HepG2 (cell line): ENCODE results near the gene GAS2. TPM values are rescaled to one million over a fixed set of nuclear protein-coding genes. Genes with fewer than 3 reads are reported as not detected.

Source experiments
- ATAC-seq: fragments of 200-7000 bp; cut with Tn5 transposase; 3 replicates; pipeline ENCODE4 v1.9.1; 2020; ENCODE audit warnings: mild to moderate bottlenecking, moderate library complexity
- BruUV-seq: library from RNA; stranded (reverse); fragments of 400-500 nt; replicated peaks from 2 replicates; lab custom pipeline; 2021; lab: Mats Ljungman, UMichigan
- CTCF ChIA-PET: fragments of 300-600 bp; formaldehyde crosslinking; extraction: SDS; loops from one replicate; lab custom pipeline; 2021; ENCODE audit warnings: low total read pairs, inconsistent platforms, low intra/inter-chr PET ratio; lab: Yijun Ruan, JAX
- POLR2A ChIA-PET: fragments of 350-600 bp; sonication (Branson Sonifier 250); formaldehyde crosslinking; loops from one replicate; lab custom pipeline; 2020; ENCODE audit warnings: antibody characterized with exemption, inconsistent platforms; lab: Yijun Ruan, JAX
- DNase-seq: peaks from one replicate; pipeline ENCODE4 v3.0.0-alpha.2; 2015; ENCODE audit warnings: low spot score
- FAIRE-seq: peaks from 3 replicates; lab custom pipeline; 2011; peaks lifted over from hg19 to GRCh38; lab: Jason Lieb, UNC
- H2AFZ ChIP-seq: one replicate; pipeline ENCODE4 v1.6.1; 2011; ENCODE audit warnings: low read length, inconsistent platforms
- H3K27ac ChIP-seq: fragments of 300-600 bp; 3 replicates; pipeline ENCODE4 v1.8.0; 2011; ENCODE audit warnings: mixed run types, mild to moderate bottlenecking, mixed read lengths, low read length, inconsistent platforms; ENCODE audit not compliant: insufficient read depth; ENCODE audit errors: extremely low read length
- H3K27me3 ChIP-seq, 2 experiments: fragments of 200-600 bp in 1 of 2; 2 replicates in 1 of 2; 3 replicates in 1 of 2; pipeline versions ENCODE4 v1.6.0 to v1.8.0; 2011; ENCODE audit warnings: low read length in 2 of 2, mild to moderate bottlenecking in 2 of 2, moderate library complexity in 2 of 2, inconsistent platforms in 1 of 2; ENCODE audit not compliant: insufficient read depth in 2 of 2, control insufficient read depth in 1 of 2
- H3K36me3 ChIP-seq, 2 experiments: fragments of 200-600 bp in 1 of 2; replicated peaks in 1 of 2; 2 replicates in 1 of 2; 3 replicates in 1 of 2; pipeline versions ENCODE4 v1.5.1 to v1.8.0; 2011; ENCODE audit warnings: low read length in 2 of 2, inconsistent platforms in 1 of 2; ENCODE audit not compliant: insufficient read depth in 2 of 2, control insufficient read depth in 1 of 2
- H3K4me1 ChIP-seq: 2 replicates; pipeline ENCODE4 v1.5.1; 2012; ENCODE audit warnings: low read length, inconsistent platforms; ENCODE audit not compliant: insufficient read depth
- H3K4me2 ChIP-seq: 2 replicates; pipeline ENCODE4 v1.6.0; 2011; ENCODE audit warnings: low read depth, low read length, inconsistent platforms
- H3K4me3 ChIP-seq, 3 experiments: fragments of 200-600 bp in 1 of 3; sonication (generic), shearing (Covaris generic) in 1 of 3; replicated peaks in 1 of 3; 2 replicates each; pipeline ENCODE4 v1.5.1; 2011 to 2016; ENCODE audit warnings: low read length in 3 of 3, inconsistent platforms in 2 of 3, low read depth in 2 of 3, mild to moderate bottlenecking in 2 of 3, control low read depth in 1 of 3, mixed read lengths in 1 of 3; ENCODE audit not compliant: insufficient read depth in 1 of 3
- H3K79me2 ChIP-seq: one replicate; pipeline ENCODE4 v1.6.1; 2011; ENCODE audit warnings: low read length, inconsistent platforms; ENCODE audit not compliant: insufficient read depth
- H3K9ac ChIP-seq: 2 replicates; pipeline ENCODE4 v1.6.0; 2011; ENCODE audit warnings: mild to moderate bottlenecking, low read depth, low read length, inconsistent platforms; ENCODE audit not compliant: insufficient read depth
- H3K9me3 ChIP-seq: 2 replicates; pipeline ENCODE4 v1.5.1; 2012; ENCODE audit warnings: mild to moderate bottlenecking, low read length
- H4K20me1 ChIP-seq: 2 replicates; pipeline ENCODE4 v1.6.0; 2011; ENCODE audit warnings: inconsistent platforms, mild to moderate bottlenecking, low read length, moderate library complexity; ENCODE audit not compliant: insufficient read depth
- CCAR2 ChIP-seq: fragments of 200-400 bp; formaldehyde crosslinking; optimal IDR thresholded peaks from 2 replicates; pipeline ENCODE3; 2018; ENCODE audit warnings: low read depth, mild to moderate bottlenecking, low read length, moderate library complexity
- GATAD1 ChIP-seq: IDR thresholded peaks from 2 replicates; pipeline ENCODE4 v1.6.1; 2016; ENCODE audit warnings: missing genetic modification reagents, missing compliant biosample characterization
- MAFG ChIP-seq: sonication (generic); formaldehyde crosslinking; IDR thresholded peaks from 2 replicates; pipeline ENCODE4 v1.5.1; 2020; ENCODE audit warnings: mild to moderate bottlenecking, missing genetic modification reagents
- MEIS1 ChIP-seq: sonication (generic); formaldehyde crosslinking; IDR thresholded peaks from 2 replicates; pipeline ENCODE4 v1.9.0; 2021; ENCODE audit warnings: mild to moderate bottlenecking, missing genetic modification reagents, moderate library complexity, borderline replicate concordance
- YEATS2 ChIP-seq: sonication (generic); formaldehyde crosslinking; IDR thresholded peaks from 2 replicates; pipeline ENCODE4 v1.4.0; 2020; ENCODE audit warnings: missing genetic modification reagents, borderline replicate concordance
- WGBS: methylation state at CpG from one replicate; pipeline ENCODE4 v1.1.6; 2017; ENCODE audit warnings: low lambda C conversion rate; 5-methylcytosine and 5-hydroxymethylcytosine counted together
- in situ Hi-C: cut with HindIII; loops from 2 replicates; pipeline ENCODE4 v1.10.0; 2017; ENCODE audit warnings: low pct_unique_long_range_greater_than_20kb; ENCODE audit not compliant: extremely low pct_ligation_motif_present
- intact Hi-C: fragments of 100-400 bp; cut with micrococcal nuclease; formaldehyde crosslinking; loops from one replicate; pipeline ENCODE4 v1.10.0; 2022; ENCODE audit not compliant: unreplicated experiment
- polyA plus RNA-seq, 8 experiments: library from polyadenylated mRNA; depleted of rRNA in 3 of 8; stranded (reverse) in 7 of 8; unstranded in 1 of 8; fragments of >200 nt; fragmentation: Illumina TruSeq in 4 of 8; extraction: Trizol in 4 of 8; gene quantifications; 2 replicates each; pipeline versions ENCODE4 v1.2.1 to v1.2.3, GENCODE V29; 2011 to 2016; ENCODE audit warnings: low read depth in 4 of 8, missing spikeins in 1 of 8, mixed read lengths in 1 of 8; ENCODE audit not compliant: insufficient read depth in 1 of 8
- total RNA-seq, 5 experiments: library from RNA; depleted of rRNA; stranded (reverse); fragments of >200 nt; fragmentation: Illumina TruSeq; extraction: Trizol; gene quantifications; 2 replicates each; pipeline ENCODE4 v1.2.3, GENCODE V29; 2016; ENCODE audit warnings: low read depth in 1 of 5
- TF ChIP-seq, protein P1 (sequence below), 2 experiments: sonication (generic) in 1 of 2; formaldehyde crosslinking in 1 of 2; IDR thresholded peaks; 2 replicates each; pipeline versions ENCODE4 v1.6.1 to v1.9.0; 2014 to 2022; ENCODE audit warnings: antibody characterized with exemption in 1 of 2, borderline replicate concordance in 1 of 2, inconsistent platforms in 1 of 2, low read depth in 1 of 2, missing genetic modification reagents in 1 of 2
- TF ChIP-seq, protein P2 (sequence below): sonication (generic); formaldehyde crosslinking; IDR thresholded peaks from 2 replicates; pipeline ENCODE4 v1.4.0; 2020; ENCODE audit warnings: low read depth, mild to moderate bottlenecking, missing genetic modification reagents
- TF ChIP-seq, protein P3 (sequence below): IDR thresholded peaks from 2 replicates; pipeline ENCODE4 v1.6.1; 2016; ENCODE audit warnings: missing compliant biosample characterization, missing genetic modification reagents, borderline replicate concordance
- TF ChIP-seq, protein P4 (sequence below): sonication (generic); formaldehyde crosslinking; IDR thresholded peaks from 2 replicates; pipeline ENCODE4 v1.8.1; 2023; ENCODE audit warnings: mild to moderate bottlenecking, missing genetic modification reagents

GAS2 gene
- total and polyA plus RNA-seq, 2 of the 13 experiments (the other 11 are each of a cell fraction or from before 2014, with no cell fraction given) = 26.0 to 85.1 TPM

DNA sequence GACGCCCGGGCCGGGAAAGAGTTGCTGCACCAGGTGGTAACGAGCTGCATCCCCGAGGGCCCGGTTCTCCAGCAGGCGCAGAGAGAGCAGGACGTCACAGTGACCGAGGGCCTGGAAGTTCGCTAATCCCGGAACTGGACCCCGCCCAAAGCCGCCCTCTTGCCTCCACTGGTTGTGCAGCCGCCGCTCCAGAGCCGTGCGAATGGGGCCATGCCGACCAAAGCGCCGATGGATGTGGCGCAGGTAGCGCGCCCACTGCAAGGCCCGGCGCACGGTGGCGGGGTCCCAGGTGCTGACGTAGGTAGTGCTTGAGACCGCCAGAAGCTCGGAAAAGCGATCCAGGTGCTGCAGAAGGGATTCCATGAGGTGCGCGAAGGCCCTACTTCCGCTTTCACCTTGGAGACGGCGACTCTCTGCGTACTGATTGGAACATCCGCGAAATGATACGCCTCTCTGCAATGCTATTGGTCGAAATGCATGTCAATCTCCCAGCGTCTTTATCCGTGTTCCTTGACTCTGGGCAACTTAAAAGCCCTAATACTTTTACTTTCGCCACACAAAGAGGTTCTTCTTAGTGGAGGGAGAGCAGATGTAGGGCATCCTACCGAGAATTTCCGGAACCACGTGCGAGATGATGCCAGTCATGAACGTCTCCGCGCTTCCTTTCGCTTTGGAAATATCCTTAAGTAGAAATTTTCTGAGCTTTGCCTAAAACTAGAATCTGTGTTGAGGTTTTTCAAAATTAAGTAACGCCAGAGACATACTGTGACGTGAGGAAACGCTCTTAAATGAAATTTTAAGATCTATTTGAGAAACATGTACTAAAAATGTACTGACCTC, 40.7 kb upstream of the GAS2 start, which contains the start of gene FANCF (continued):
- TF ChIP-seq, protein P1, sequence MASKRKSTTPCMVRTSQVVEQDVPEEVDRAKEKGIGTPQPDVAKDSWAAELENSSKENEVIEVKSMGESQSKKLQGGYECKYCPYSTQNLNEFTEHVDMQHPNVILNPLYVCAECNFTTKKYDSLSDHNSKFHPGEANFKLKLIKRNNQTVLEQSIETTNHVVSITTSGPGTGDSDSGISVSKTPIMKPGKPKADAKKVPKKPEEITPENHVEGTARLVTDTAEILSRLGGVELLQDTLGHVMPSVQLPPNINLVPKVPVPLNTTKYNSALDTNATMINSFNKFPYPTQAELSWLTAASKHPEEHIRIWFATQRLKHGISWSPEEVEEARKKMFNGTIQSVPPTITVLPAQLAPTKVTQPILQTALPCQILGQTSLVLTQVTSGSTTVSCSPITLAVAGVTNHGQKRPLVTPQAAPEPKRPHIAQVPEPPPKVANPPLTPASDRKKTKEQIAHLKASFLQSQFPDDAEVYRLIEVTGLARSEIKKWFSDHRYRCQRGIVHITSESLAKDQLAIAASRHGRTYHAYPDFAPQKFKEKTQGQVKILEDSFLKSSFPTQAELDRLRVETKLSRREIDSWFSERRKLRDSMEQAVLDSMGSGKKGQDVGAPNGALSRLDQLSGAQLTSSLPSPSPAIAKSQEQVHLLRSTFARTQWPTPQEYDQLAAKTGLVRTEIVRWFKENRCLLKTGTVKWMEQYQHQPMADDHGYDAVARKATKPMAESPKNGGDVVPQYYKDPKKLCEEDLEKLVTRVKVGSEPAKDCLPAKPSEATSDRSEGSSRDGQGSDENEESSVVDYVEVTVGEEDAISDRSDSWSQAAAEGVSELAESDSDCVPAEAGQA (IDR thresholded peaks at IDR 0.05; ENCODE audit: low read depth) = peak; percentile 47; the same call in 1 of the 2 replicates
- TF ChIP-seq, protein P1 (CRISPR knock-in tag; IDR thresholded peaks at IDR 0.05; ENCODE audit: borderline replicate concordance) = no peak
- TF ChIP-seq, all 625 proteins: peak for 221

DNA sequence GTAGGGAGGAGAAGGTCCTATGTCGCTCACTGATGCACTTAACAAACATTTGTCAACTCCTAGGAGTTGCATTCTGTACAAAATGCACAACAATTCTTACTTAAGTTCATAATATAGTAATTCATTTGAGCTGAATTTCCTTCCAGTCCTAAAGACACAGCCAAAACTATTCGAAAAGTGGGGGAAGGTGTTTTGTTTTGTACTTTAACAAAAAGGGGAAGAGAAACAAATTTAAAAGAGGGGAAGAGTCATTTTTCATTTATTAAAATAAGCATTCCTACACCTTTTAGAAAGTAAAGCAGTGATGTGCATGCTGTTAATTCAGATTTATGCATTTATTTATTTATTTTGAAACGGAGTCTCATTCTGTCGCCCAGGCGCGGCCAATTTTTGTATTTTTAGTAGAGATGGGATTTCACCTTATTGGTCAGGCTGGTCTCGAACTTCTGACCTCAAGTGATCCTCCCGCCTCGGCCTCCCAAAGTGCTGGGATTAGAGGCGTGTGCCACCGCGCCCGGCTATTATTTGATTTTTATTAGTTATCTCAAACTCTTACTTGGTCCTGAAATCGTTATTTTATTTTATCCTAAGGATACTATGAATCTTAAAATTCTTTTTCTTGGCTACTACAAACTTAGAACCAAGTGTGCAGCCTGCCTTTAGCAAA, 39.7 kb upstream of the GAS2 start:
- FAIRE-seq = no peak
- Histone ChIP-seq H3K9me3 (no peaks in the 10 kb centered on the region), H4K20me1 (no peaks in the 10 kb centered on the region), H2AFZ (no peak overlapping the region), H3K27ac (peak overlapping the region; percentile 89), H3K79me2 (peaks cover 21% of the 10 kb centered on the region), H3K27me3 (no peaks in the 10 kb centered on the region), H3K9ac (peak overlapping the region; percentile 83), H3K4me2 (peak overlapping the region; percentile 79), H3K4me3 (peak overlapping the region; percentile 77 to 93 (median 84); a peak in 5 of 6 replicates), H3K36me3 (no peaks in the 10 kb centered on the region), H3K4me1 (peaks cover 30% of the 10 kb centered on the region)
- intact Hi-C loops = loop anchor here (10.0 kb wide), 1 partner anchor 292 kb away; the partner anchor contains the start of gene SLC17A6
- no peak for DNase-seq
- CTCF ChIA-PET = no interaction called here
- in situ Hi-C loops = no loop called here
- 92% methylated on average over 14 of the region's 14 CpGs for WGBS
- POLR2A ChIA-PET = interaction anchor here (0.6 to 4.6 kb wide), 2 partner anchors 8 to 48 kb away, joined by 3 to 55 read pairs; no protein-coding TSS in a partner anchor
- ATAC-seq = no peak
- no TSS peak for BruUV-seq
- TF ChIP-seq GATAD1 (CRISPR knock-in tag) = no peak
- no peak for TF ChIP-seq YEATS2 (CRISPR knock-in tag)
- TF ChIP-seq, protein P2, sequence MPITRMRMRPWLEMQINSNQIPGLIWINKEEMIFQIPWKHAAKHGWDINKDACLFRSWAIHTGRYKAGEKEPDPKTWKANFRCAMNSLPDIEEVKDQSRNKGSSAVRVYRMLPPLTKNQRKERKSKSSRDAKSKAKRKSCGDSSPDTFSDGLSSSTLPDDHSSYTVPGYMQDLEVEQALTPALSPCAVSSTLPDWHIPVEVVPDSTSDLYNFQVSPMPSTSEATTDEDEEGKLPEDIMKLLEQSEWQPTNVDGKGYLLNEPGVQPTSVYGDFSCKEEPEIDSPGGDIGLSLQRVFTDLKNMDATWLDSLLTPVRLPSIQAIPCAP (CRISPR knock-in tag) = no peak
- TF ChIP-seq, protein P3, sequence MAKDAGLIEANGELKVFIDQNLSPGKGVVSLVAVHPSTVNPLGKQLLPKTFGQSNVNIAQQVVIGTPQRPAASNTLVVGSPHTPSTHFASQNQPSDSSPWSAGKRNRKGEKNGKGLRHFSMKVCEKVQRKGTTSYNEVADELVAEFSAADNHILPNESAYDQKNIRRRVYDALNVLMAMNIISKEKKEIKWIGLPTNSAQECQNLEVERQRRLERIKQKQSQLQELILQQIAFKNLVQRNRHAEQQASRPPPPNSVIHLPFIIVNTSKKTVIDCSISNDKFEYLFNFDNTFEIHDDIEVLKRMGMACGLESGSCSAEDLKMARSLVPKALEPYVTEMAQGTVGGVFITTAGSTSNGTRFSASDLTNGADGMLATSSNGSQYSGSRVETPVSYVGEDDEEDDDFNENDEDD (CRISPR knock-in tag) = no peak
- no peak for TF ChIP-seq MEIS1
- TF ChIP-seq, protein P4, sequence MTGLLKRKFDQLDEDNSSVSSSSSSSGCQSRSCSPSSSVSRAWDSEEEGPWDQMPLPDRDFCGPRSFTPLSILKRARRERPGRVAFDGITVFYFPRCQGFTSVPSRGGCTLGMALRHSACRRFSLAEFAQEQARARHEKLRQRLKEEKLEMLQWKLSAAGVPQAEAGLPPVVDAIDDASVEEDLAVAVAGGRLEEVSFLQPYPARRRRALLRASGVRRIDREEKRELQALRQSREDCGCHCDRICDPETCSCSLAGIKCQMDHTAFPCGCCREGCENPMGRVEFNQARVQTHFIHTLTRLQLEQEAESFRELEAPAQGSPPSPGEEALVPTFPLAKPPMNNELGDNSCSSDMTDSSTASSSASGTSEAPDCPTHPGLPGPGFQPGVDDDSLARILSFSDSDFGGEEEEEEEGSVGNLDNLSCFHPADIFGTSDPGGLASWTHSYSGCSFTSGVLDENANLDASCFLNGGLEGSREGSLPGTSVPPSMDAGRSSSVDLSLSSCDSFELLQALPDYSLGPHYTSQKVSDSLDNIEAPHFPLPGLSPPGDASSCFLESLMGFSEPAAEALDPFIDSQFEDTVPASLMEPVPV (CRISPR knock-in tag) = no peak
- no peak for TF ChIP-seq MAFG (CRISPR knock-in tag)
- TF ChIP-seq CCAR2 = no peak
